Activated CD4-positive, alpha-beta T cell treated with anti-CD3 and anti-CD28 coated beads, Interleukin-2, Interleukin-4, amounts not matched to agents 100 ng/mL and 50 ng/mL, durations not matched to agents 16 hours and 8 hours (primary cell): ENCODE data around the gene USF1.
"Not testable (repeated sequence)": the region's sequence is repeated elsewhere in the genome, so short reads cannot be mapped to it uniquely, and the experiment has no call there.

ENCODE experiments used
- DNase-seq: peaks from one replicate; pipeline ENCODE4 v3.0.0-alpha.2; 2020; ENCODE audit warnings: low spot score

Gene USF1

DNA sequence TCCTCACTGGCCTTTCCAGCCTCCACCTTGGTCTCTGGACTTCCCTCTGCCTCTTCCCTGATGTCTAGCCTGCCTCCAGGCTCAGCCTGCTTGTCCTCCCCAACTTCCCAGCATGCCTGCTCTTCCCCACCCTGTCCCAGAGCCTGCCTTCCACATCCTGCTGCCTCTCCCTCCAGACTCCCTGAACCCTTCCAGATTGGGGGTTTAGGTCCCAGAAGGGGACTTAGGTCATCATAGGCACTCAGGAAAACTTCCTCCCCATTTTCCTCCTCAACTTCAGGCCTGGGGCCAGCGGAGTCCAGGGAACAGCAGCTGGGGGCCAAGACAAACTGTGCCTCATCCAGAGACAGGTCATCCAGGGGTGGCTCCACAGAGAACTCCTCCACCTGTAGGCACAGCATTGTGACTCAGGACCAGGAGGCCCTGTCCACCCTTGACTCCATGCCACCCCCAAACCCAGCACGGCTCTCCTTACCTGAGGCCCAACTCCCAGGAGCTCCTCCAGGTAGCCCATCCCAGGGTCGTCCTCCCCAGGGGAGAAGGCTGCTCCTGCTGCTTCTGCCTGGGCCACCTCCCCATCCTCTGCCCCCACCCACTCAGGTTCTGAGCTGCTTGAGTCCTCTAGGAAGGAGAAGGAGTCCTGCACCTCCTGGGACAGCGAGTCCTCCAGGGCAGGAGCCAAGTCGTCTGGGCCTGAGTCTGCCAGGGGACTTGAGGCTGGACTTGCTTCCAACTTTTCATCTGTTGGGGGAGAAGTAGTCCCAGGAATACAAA lies 3.4 kb upstream of the USF1 start:
- no peak for DNase-seq

DNA sequence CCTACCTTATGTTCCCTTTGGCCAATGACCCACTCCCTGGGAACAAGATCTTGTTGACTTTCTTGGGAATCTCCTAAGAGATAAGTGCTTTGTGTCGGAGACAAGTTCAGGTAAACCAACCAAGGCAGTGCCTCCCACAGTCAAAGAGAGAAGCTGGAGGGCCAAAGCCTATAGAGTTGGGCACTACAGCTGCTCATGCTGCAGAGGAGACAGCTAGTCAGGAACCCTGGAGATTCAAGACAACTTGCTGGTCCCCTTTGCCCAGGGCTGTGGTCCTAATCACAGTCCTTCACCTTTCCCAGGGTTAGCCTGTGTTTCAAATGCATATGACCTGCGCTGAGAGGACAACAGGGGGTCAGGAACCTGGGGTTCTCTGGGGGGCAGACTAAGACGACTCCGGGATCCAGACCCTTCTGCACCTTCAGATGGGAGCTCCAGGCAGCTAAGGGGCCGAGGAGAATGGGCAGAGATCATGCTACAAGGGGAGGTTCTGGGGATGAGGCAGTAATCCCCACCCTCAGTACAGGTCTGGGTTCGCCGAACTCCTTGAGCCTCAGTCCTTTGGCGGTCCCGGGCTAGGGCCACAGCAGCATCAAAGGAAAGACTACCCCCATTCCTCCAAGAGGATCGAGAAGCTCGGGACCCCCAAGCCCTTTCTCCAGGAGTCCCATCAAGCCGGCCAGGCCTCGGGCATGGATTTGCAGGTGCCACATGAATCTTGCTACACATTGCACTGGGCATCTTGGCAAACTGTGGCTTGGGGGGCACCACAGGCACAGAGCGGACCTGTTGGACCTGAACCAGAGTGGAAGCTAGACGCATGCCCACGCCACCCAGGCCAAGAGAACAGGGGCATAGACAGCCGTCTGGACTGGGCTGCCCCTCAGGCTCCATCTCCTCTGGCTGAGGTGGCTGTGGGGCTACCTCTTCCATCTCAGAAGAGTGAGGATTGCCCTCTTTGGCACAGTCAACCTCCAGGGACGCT lies 2.0 kb upstream of the USF1 start:
- DNase-seq, result no peak

DNA sequence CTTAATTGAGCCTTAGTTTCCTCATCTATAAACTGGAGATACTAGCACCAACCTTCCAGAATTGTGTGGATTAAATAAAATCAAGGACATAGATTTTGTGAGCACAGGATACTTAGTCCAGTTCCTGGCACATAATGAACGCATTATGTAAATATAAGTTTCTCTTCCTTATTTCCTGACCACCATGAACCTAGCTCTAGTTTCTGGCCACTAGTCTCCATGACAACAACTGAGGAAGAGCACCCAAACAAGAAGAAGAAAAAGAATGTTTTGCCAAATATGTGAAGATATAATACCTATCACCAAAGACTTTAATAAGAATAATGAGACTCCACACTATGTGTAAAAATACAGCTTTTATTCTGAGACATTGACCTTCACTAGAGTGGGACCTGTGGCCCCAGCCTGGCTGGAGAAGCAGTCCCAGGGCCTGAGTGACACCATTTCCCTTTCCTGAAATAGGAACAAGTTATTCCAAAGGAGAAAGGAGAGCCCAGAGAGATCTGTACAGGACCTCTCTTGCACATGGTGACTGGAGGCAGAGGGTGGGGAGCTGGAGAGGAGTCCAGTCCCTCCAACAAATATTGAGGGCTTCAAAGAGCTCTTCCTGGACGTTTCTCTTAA lies 940 bp upstream of the USF1 start:
- no peak for DNase-seq

DNA sequence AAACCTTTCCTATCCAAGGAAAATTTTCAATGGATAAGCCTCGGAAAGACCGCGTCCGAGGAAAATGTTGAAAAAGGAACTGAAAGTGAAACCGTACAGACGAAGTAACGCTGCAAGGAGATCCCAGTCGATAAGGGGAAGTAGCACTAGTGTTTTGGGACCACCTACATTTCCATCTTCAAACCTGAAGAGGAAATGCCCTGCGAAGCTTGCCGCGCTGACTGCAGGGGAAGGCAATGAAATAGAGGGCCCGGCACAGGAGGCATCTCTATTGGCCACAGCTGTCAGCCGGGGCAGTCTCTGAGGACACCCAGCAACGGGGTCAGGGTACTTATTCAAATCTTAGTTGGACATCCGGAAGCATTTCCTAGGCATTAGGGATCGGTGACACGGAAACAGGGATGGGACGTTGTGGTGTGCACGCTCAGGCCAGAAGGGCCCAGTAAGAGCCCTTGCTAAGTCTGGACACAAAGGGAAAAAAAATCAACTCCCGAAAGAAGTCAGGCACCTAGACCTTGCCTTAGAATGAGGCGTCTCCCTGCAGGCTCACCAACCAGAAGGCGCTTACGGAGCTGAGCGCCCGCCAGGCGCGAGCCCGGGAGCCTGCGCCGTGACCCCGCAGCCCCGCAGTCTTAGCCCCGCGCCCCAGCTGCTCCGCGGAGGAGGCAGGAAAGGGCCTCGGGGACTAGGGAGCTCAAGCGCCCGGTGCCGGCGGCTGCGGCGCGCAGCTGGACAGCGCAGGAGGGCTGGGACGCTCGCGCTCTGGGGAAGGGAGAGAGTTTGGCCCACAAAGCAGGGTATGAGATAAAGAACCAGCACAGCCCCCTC lies 655 bp downstream of the USF1 start:
- peak; percentile 70 for DNase-seq

DNA sequence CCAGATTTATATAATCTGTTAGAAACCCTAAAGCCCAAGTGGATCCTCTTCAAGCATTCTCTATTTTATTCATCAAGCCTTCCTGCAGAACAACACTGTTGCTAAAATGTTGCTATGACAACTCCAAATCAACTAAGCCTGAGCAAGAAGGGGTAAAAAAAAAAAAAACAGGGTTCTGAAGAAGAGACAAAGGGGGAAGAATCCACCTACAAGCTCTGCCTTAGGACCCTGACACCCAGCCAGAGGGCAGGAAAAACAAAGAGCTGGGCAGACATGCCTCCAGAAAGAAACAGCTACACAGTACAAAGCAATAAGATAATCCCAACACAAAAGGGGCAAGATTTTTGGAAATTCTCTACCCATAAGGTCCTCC lies 1.3 kb downstream of the USF1 start:
- no peak for DNase-seq

DNA sequence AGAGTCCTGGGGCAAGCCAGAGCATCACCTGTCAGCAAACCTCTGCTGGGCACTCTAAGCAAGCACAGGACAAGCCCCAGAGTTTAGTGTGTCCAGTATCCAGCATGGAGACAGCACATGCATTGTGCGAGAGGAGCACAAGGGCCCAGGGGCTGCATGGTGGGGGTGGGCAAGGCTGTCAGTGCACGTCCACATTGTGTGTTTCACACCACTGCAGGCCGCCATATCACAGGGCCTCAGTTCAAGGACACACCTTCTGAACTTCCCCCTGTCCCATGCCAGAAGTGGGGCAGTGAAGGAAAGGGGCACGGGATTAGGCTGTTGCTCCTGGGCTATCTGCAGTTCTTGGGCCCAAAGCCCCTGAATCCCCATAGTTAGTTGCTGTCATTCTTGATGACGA lies 6.2 kb downstream of the USF1 start:
- DNase-seq, result no peak

DNA sequence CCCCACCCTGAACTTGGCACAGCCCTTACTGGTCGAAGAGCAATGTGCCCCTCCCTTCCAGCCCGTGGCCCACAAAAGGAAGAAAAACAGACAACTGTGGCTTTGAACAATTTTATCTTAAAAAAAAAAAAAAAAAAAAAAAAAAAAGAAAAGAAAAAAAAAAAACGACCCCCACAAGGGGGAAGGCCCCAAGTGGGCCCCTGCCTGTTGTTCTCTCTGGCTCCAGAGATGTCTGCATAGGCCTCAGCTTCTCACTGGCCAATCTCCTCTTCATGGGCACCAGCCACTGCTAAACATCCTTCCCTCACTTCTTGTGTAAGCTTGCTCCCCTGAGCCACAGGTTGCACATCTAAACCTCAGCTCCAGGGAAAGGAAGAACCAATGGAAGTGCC lies 6.6 kb downstream of the USF1 start:
- no peak for DNase-seq

DNA sequence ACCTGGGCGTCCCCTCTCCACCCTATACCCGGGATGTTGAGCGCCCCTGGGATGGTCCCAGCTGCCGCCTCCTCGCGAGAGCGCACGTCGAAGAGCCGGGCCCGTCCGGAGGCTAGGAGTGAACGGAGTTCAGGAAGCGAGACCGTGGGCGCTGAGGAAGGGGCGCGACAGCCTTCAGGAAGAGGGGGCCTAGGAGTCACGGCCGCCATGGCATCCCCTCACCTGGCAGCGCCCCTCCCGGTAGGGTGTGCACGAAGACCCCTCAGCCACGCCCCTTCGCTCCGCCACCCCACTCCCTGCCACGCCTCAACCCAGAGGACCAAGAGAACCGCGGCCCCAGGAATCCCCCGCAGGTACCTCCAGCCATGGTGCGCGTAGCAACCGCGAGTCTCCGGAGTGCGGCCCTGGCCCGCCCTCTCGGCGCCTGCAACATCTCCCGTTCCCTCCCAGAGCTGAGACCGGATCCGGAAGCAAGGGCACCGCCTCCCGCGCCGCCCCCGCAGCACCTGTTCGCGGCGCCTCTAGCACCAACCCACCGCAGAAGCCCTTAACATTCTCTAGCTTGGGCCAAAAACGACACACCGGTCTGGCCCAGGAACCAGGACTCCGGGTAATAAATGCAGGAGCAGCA lies 7.1 kb downstream of the USF1 start, which contains the start of gene TSTD1:
TSTD1 (minus strand) TSS at position 442 of the 631 bp plus-strand sequence; CDS start at position 367, 75 bp downstream.
- DNase-seq, result peak; percentile 82

DNA sequence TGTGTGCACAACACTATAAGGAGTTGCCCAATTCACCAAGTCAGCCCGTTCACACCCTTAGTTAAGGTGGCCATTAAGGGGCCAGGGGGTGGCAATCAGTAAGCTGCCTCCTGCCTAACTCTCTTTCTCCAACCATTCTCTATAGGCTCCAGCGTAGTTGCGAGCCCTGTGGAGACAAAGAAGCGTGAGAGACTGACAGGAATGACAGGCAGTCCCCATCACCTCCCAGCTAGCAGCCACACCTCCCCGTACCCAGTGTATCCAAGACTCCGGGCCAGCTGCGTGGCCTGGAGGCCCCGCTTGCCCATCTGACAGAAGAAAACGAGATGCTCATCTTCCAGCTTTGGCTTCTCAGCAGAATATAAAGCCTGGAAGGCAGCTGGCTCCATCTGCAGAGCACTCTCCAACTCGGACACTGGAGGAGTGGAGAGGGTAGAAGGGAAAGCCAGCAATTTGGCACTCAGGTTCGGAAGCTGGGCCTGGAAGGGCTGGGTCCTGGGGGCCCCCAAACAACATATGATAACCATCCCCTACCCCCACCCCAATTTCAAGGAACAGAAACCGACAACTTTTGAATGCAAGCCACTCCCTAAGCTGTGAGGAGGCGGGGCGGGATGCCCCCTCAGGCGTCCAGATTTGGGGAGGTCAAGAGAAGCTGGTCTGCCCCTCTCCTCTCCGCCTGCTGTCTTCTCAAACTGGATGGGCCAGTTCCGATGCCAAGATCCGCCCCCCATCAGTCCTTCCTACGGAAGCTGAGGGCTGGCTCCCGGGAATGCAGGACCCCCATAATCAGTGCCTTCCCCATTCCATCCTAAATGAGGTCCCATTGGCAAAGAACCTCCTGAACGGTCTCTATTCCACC lies 7.9 kb downstream of the USF1 start:
- no peak for DNase-seq

DNA sequence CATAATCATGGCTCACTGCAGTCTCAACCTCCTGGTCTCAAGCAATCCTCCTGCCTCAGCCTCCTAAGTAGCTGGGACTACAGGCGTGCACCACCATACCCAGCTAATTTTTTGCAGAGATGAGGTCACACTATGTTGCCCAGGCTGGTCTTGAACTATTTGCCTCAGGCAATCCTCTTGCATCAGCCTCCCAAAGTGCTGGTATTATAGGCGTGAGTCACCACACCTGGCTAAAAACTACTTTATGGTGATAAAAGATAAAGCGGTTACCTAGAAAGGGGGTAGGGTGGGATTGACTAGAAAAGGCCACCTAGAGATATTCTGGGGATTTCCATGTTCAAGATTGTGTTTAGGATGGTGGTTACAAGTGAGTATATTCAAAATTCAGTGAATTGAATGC lies 12.0 kb downstream of the USF1 start:
- DNase-seq, result no peak

DNA sequence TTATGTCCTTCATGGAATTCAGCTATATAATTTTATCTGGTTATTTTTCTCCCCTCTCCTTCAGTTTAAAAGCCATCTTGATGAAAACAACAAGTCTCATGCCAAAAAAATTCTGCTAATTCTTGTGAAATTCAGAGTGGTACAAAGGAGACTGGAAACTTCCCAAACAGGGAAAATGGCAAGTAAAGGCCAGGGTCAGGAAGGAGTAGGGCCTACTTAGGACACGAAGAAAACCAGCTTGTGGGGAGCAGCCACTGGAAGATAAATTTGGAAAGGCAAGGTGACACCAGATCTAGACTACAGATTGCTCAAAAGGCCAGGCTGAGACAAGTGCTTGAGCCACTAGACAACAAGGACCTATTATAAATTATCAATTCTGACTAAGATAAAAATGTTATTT lies 13.4 kb downstream of the USF1 start:
- no peak for DNase-seq

DNA sequence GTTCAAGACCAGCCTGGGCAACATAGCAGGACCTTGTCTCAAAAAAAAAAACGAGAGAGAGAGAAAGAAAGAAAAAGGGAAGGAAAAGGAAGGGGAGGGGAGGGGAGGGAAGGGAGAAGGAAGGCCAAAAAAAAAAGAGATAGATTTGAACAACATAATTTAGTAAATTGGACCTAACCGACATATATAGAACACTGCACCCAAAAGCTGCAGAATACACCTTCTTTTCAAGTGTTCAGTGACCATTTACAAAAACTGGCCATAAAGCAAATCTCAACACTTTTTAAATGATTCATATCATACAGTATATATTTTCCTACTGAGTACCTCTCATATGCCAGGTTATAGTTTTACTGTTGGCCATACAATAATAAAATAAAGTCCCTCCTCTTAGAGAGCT lies 13.9 kb downstream of the USF1 start:
- DNase-seq, result no peak

DNA sequence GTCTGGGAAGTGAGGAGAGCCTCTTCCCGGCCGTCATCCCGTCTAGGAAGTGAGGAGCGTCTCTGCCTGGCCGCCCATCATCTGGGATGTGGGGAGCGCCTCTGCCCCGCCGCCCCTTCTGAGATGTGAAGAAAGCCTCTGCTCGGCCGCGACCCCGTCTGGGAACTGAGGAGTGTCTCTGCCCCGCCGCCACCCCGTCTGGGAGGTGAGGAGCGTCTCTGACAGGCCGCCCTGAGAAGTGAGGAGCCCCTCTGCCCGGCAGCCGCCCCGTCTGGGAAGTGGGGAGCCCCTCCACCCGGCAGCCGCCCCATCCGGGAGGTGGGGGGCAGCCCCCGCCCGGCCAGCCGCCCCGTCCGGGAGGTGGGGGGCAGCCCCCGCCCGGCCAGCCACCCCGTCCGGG lies 16.3 kb downstream of the USF1 start:
- DNase-seq, result not testable (repeated sequence)

DNA sequence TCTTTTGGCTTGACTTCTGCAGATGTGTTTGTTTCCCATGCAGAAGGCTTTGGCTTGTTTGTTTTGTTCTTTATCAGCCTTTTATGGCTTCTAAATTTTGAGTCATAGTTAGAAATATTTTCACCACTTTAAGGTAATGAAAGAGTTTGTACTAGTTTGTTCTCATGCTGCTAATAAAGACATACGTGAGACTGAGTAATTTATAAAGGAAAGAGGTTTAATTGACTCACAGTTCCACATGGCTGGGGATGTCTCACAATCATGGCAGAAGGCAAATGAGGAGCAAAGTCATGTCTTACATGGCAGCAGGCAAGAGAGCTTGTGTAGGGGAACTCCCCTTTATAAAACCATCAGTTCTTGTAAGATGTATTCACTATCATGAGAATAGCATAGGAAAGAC lies 18.8 kb downstream of the USF1 start:
- not testable (repeated sequence) for DNase-seq

DNA sequence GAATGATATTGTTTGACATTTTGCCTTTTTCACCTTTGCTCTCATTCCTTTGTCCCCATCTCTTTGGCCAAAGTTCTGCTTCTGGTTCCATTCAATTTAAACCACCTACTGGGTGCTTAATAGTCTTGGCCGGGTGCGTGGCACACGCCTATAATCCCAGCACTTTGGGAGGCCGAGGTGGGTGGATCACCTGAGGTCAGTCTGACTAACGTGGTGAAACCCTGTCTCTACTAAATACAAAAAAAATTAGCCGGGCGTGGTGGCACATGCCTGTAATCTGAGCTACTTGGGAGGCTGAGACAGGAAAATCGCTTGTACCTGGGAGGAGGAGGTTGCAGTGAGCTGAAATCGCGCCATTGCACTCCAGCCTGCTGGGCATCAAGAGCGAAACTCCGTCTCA lies 23.3 kb downstream of the USF1 start:
- not testable (repeated sequence) for DNase-seq

DNA sequence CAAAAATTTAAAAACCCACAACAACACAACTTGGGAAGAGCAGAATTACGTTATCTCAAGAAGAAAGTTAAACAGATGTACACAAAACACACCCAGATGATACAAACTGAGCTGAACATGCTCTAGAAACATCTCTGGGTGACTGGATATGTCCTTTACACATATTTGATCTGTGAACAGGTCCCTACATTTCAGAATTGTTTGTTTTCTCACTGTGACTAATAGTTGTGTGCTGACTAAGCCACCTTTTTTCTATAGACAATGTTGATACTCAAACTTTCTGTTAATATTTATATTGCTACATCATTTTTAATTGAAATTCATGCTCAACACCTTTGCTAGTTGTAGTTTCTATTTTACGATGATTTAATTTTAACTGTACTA lies 23.8 kb downstream of the USF1 start:
- peak; percentile 36 for DNase-seq

DNA sequence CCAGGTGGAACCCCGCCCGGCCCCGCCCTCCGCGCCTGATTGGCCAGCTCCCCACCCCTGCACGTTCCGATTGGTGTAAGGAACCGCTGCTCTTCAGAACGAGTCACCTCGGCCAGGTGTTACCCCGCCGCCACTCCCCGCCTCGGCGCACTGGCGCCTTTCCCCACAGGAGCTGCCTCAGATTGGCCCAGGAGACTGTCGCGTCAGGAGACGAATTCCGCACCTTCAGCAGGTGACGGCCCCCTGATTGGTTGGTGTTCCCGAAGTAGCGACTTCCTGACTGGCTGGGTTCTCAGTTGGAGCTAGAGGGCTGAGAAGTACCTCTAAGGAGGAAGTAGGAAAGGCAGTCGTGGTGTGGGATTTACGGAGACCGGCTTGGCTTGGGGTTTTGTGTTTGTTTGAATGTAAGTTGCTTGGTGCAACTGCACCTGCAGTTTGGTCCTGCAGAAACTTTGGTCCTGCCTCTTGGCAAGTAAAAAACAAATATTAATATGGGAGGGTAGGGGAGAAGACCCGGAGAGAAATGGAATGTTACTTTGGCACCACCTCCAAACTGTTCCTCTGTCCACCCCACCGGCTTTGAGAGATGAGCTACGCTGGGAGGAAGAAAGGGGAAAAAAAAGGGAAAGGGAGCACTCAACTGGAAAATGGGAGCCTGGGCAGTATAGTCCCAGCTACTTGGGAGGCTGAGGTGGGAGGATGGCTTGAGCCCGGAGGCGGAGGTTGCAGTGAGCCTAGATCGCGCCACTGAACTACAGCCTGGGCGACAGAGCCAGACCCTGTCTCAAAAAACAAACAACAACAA lies 24.4 kb downstream of the USF1 start:
- peak; percentile 77 for DNase-seq

DNA sequence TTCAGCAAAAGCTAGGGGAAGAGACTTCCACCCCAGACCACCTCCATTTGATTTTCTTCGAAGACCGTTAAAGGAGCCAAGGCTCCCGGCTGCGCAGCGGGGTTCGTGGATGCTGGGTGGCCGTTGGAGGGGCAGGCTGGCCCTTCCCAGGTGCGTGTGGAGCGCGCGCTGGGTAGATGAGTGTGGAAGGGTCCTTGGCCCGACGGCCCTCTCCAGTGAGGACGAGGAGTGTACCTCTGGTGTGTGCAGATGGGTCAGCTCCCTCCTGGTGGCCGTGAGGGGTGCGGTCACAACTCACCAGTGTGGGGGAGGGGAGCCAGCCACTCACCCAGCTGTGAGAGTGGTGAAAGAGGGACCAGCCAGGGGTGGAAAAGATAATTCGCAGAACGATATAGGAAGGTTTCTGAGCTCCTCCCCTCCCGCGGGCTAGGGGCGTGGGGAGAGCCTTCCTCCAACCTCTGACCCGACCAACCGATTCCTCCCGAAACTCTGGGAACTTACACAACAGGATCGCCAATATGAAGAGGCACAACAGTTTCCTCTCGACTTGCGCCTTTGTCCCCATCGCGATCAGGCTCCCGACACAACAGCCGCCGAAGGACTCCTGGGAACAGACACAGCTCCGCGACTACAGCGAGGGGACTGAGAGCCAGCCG lies 25.1 kb downstream of the USF1 start, which contains the start of gene F11R:
F11R (minus strand) TSS at position 644 of the 656 bp plus-strand sequence; CDS start at position 565, 79 bp downstream.
- DNase-seq, result no peak
